Endothelial cell of umbilical vein (primary cell): ENCODE data around the gene PCGF5. TPM values are rescaled to one million over a fixed set of nuclear protein-coding genes. Genes with fewer than 3 reads are reported as not detected.
A peak's percentile ranks its signal among the peaks of the same experiment; 100 is the strongest.

Source experiments
- BruUV-seq: library from RNA; stranded (reverse); fragments of 400-500 nt; replicated peaks from 2 replicates; lab custom pipeline; 2021; lab: Mats Ljungman, UMichigan
- CTCF ChIA-PET: fragments of 300-600, 350-600 bp; sonication (Branson Sonifier 250); formaldehyde crosslinking; loops from one replicate; lab custom pipeline; 2021; ENCODE audit warnings: antibody characterized with exemption, inconsistent platforms; lab: Charles Lee
- POLR2A ChIA-PET: fragments of 300-600, 350-600 bp; sonication (Branson Sonifier 250); formaldehyde crosslinking; loops from one replicate; lab custom pipeline; 2021; ENCODE audit warnings: antibody characterized with exemption, inconsistent platforms; lab: Charles Lee
- DNase-seq: peaks from one replicate; pipeline ENCODE4 v3.0.0-alpha.2; 2011; ENCODE audit warnings: low read depth, low spot score
- FAIRE-seq: peaks from 2 replicates; lab custom pipeline; 2011; peaks lifted over from hg19 to GRCh38; lab: Jason Lieb, UNC
- H2AFZ ChIP-seq: 2 replicates; pipeline ENCODE4 v1.6.0; 2012; ENCODE audit warnings: low read depth, low read length, control low read depth, inconsistent platforms
- H3K27ac ChIP-seq: 2 replicates; pipeline ENCODE4 v1.5.1; 2011; ENCODE audit warnings: low read depth, mild to moderate bottlenecking, control low read depth, low read length, moderate library complexity; ENCODE audit not compliant: insufficient read depth
- H3K27me3 ChIP-seq, 2 experiments: 2 replicates each; pipeline versions ENCODE4 v1.6.0 to v1.6.1; 2011; ENCODE audit warnings: low read length in 2 of 2, mixed read lengths in 1 of 2; ENCODE audit not compliant: control insufficient read depth in 2 of 2, insufficient read depth in 2 of 2
- H3K36me3 ChIP-seq, 2 experiments: 2 replicates in 1 of 2; 3 replicates in 1 of 2; pipeline ENCODE4 v1.5.1; 2011; ENCODE audit warnings: low read length in 2 of 2, mild to moderate bottlenecking in 1 of 2, moderate library complexity in 1 of 2; ENCODE audit not compliant: control insufficient read depth in 2 of 2, insufficient read depth in 2 of 2; ENCODE audit errors: extremely low read depth in 1 of 2
- H3K4me1 ChIP-seq: 3 replicates; pipeline ENCODE4 v1.5.1; 2011; ENCODE audit warnings: mild to moderate bottlenecking, low read length; ENCODE audit not compliant: control insufficient read depth, insufficient read depth; ENCODE audit errors: extremely low read depth
- H3K4me2 ChIP-seq: 2 replicates; pipeline ENCODE4 v1.6.1; 2011; ENCODE audit warnings: low read length, control low read depth, mixed read lengths; ENCODE audit not compliant: insufficient read depth
- H3K4me3 ChIP-seq, 3 experiments: fragments of 200-600 bp in 1 of 3; sonication (generic), shearing (Covaris generic) in 1 of 3; replicated peaks in 1 of 3; 2 replicates each; pipeline ENCODE4 v1.5.1; 2011 to 2016; ENCODE audit warnings: control low read depth in 3 of 3, low read length in 3 of 3, mild to moderate bottlenecking in 2 of 3, inconsistent platforms in 1 of 3, low read depth in 1 of 3, moderate library complexity in 1 of 3; ENCODE audit not compliant: insufficient read depth in 1 of 3
- H3K79me2 ChIP-seq: 2 replicates; pipeline ENCODE4 v1.6.0; 2012; ENCODE audit warnings: low read length, inconsistent platforms; ENCODE audit not compliant: control insufficient read depth, insufficient read depth
- H3K9ac ChIP-seq: replicated peaks from 2 replicates; pipeline ENCODE3; 2011; ENCODE audit warnings: low read length, control low read depth; ENCODE audit not compliant: insufficient read depth; ENCODE audit errors: extremely low read depth
- H3K9me1 ChIP-seq: replicated peaks from 3 replicates; pipeline ENCODE4 v1.6.0; 2011; ENCODE audit warnings: mild to moderate bottlenecking, low read length; ENCODE audit not compliant: control insufficient read depth, insufficient read depth; ENCODE audit errors: extremely low read depth
- H3K9me3 ChIP-seq: replicated peaks from 2 replicates; pipeline ENCODE4 v1.5.1; 2012; ENCODE audit warnings: low read length, inconsistent platforms; ENCODE audit not compliant: control insufficient read depth, insufficient read depth
- H4K20me1 ChIP-seq: replicated peaks from 2 replicates; pipeline ENCODE3; 2011; ENCODE audit warnings: mild to moderate bottlenecking, low read length; ENCODE audit not compliant: control insufficient read depth, insufficient read depth; ENCODE audit errors: extremely low read depth
- EZH2 ChIP-seq: IDR thresholded peaks from 2 replicates; pipeline ENCODE4 v1.6.1; 2012; ENCODE audit warnings: borderline replicate concordance, low read depth, mild to moderate bottlenecking, moderate library complexity, low read length, inconsistent platforms; ENCODE audit not compliant: severe bottlenecking
- FOS ChIP-seq: IDR thresholded peaks from 2 replicates; pipeline ENCODE4 v1.6.1; 2011; ENCODE audit warnings: mild to moderate bottlenecking, low read length, moderate library complexity, borderline replicate concordance; ENCODE audit not compliant: insufficient read depth
- GATA2 ChIP-seq: IDR thresholded peaks from 2 replicates; pipeline ENCODE4 v1.7.0; 2011; ENCODE audit warnings: low read depth, mild to moderate bottlenecking, moderate library complexity, mixed read lengths, low read length; ENCODE audit not compliant: insufficient read length, insufficient read depth
- JUN ChIP-seq: IDR thresholded peaks from 2 replicates; pipeline ENCODE4 v1.6.1; 2011; ENCODE audit warnings: borderline replicate concordance, low read depth; ENCODE audit not compliant: insufficient read length, insufficient read depth
- POLR2A ChIP-seq: IDR thresholded peaks from 2 replicates; pipeline ENCODE4 v1.6.1; 2012; ENCODE audit warnings: low read depth, mild to moderate bottlenecking, control low read depth, low read length
- dilution Hi-C: fragments of 300-500 bp; cut with MboI; formaldehyde crosslinking; loops from one replicate; pipeline ENCODE4 v1.15.0; 2019; ENCODE audit warnings: low sequenced_read_pairs; ENCODE audit not compliant: extremely low pct_ligation_motif_present
- intact Hi-C: fragments of 100-400 bp; cut with micrococcal nuclease; formaldehyde crosslinking; loops from one replicate; pipeline ENCODE4 v1.10.0; 2022
- polyA plus RNA-seq, 4 experiments: library from polyadenylated mRNA; depleted of rRNA in 3 of 4; stranded (reverse) in 3 of 4; unstranded in 1 of 4; fragments of >200 nt; gene quantifications; 2 replicates each; pipeline versions ENCODE4 v1.2.1 to v1.2.3, GENCODE V29; 2011 to 2012; ENCODE audit warnings: missing spikeins in 1 of 4
- total RNA-seq: library from RNA; stranded (reverse); gene quantifications from 2 replicates; pipeline ENCODE4 v1.2.3, GENCODE V29; 2021
- TF ChIP-seq, protein P1 (sequence below), 2 donors: IDR thresholded peaks; 1 replicate in 1 of 2; 2 replicates in 1 of 2; pipeline ENCODE4 v1.5.1; 2011; ENCODE audit warnings: low read length in 2 of 2, mild to moderate bottlenecking in 2 of 2, moderate library complexity in 2 of 2, control low read depth in 1 of 2, inconsistent platforms in 1 of 2, low read depth in 1 of 2; ENCODE audit not compliant: insufficient read depth in 1 of 2; ENCODE audit errors: extremely low read depth in 1 of 2

PCGF5 gene
- total and polyA plus RNA-seq, 2 donors (not counting 3 experiments of a cell fraction or from before 2014, with no cell fraction given), result 25.0 to 29.8 TPM

- no peaks in the 10 kb centered on the region for H3K36me3 ChIP-seq
- H3K27me3 ChIP-seq, result peaks cover 0 to 2% of the 10 kb centered on the region in 2 experiments
- CTCF ChIA-PET, result interaction anchor here (1.3 to 2.1 kb wide), 3 partner anchors 10 to 341 kb away, joined by 5 to 6 read pairs (median 5); no protein-coding TSS in a partner anchor
- H3K79me2 ChIP-seq, result no peaks in the 10 kb centered on the region
- TF ChIP-seq POLR2A, result no peak
- no peak for TF ChIP-seq FOS
- TF ChIP-seq, protein P1, sequence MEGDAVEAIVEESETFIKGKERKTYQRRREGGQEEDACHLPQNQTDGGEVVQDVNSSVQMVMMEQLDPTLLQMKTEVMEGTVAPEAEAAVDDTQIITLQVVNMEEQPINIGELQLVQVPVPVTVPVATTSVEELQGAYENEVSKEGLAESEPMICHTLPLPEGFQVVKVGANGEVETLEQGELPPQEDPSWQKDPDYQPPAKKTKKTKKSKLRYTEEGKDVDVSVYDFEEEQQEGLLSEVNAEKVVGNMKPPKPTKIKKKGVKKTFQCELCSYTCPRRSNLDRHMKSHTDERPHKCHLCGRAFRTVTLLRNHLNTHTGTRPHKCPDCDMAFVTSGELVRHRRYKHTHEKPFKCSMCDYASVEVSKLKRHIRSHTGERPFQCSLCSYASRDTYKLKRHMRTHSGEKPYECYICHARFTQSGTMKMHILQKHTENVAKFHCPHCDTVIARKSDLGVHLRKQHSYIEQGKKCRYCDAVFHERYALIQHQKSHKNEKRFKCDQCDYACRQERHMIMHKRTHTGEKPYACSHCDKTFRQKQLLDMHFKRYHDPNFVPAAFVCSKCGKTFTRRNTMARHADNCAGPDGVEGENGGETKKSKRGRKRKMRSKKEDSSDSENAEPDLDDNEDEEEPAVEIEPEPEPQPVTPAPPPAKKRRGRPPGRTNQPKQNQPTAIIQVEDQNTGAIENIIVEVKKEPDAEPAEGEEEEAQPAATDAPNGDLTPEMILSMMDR (IDR thresholded peaks at IDR 0.05; ENCODE audit: extremely low read depth in 1 of 2, insufficient read depth in 1 of 2, low read depth in 1 of 2, low read length in 2 of 2), result no peak
- TF ChIP-seq JUN, result no peak
- no peak for TF ChIP-seq GATA2
- TF ChIP-seq EZH2, result no peak
- intact Hi-C loops, result no loop called here
- no peak overlapping the region for H3K4me2 ChIP-seq
- no peaks in the 10 kb centered on the region for H4K20me1 ChIP-seq
- H3K9ac ChIP-seq, result no peak overlapping the region
- dilution Hi-C loops, result no loop called here
- POLR2A ChIA-PET, result no interaction called here
- no TSS peak for BruUV-seq
- H3K4me1 ChIP-seq, result no peaks in the 10 kb centered on the region
- no peak overlapping the region for H3K4me3 ChIP-seq
- no peak overlapping the region for H2AFZ ChIP-seq
- no peak for DNase-seq
- no peak overlapping the region for H3K27ac ChIP-seq
- peak; percentile 21 for FAIRE-seq
- no peaks in the 10 kb centered on the region for H3K9me1 ChIP-seq
- no peaks in the 10 kb centered on the region for H3K9me3 ChIP-seq
These were observed 73.9 kb downstream of the PCGF5 start for GRCh38 chr10:91294134-91294906.
